Measurements from ENCODE around the gene PDCD1.
"Not testable (repeated sequence)": the region's sequence is repeated elsewhere in the genome, so short reads cannot be mapped to it uniquely, and the experiment has no call there.

The PDCD1 gene

GRCh38 chr2:241823531-241824437, 34.9 kb downstream of the PDCD1 start:
- not testable (repeated sequence) for DNase-seq

GRCh38 chr2:241822264-241822623, 36.5 kb downstream of the PDCD1 start:
- DNase-seq: no peak

- no peak for DNase-seq
Observed at GRCh38 chr2:241821460-241822263, 37.0 kb downstream of the PDCD1 start.

- DNase-seq: no peak
Observed at GRCh38 chr2:241820625-241821384, 37.9 kb downstream of the PDCD1 start.

- not testable (repeated sequence) for DNase-seq
Observed at GRCh38 chr2:241819947-241820624, 38.6 kb downstream of the PDCD1 start.

- DNase-seq: no peak
Observed at GRCh38 chr2:241818943-241819270, 39.8 kb downstream of the PDCD1 start.

GRCh38 chr2:241818229-241818942, 40.3 kb downstream of the PDCD1 start:
- no peak for DNase-seq

- not testable (repeated sequence) for DNase-seq
Observed at GRCh38 chr2:241817821-241818215, 40.9 kb downstream of the PDCD1 start.

- no peak for DNase-seq
Observed at GRCh38 chr2:241817126-241817820, 41.4 kb downstream of the PDCD1 start.

GRCh38 chr2:241816431-241817121, 42.1 kb downstream of the PDCD1 start:
- DNase-seq: no peak

GRCh38 chr2:241815477-241816430, 42.9 kb downstream of the PDCD1 start:
- DNase-seq: no peak

- DNase-seq: no peak
Observed at GRCh38 chr2:241814643-241815476, 43.8 kb downstream of the PDCD1 start.

- DNase-seq: no peak
Observed at GRCh38 chr2:241814393-241814642, 44.4 kb downstream of the PDCD1 start.

GRCh38 chr2:241813644-241814392, 44.9 kb downstream of the PDCD1 start:
- DNase-seq: no peak

GRCh38 chr2:241812730-241813643, 45.7 kb downstream of the PDCD1 start:
- no peak for DNase-seq

GRCh38 chr2:241811952-241812729, 46.6 kb downstream of the PDCD1 start:
- DNase-seq: no peak
